DND-41 (cell line): ENCODE measurements around the gene DACT1.

Experiments used
- CTCF ChIP-seq: IDR thresholded peaks from 2 replicates; pipeline ENCODE4 v1.5.1; 2012; ENCODE audit warnings: borderline replicate concordance, low read length, moderate library complexity, mild to moderate bottlenecking; ENCODE audit not compliant: poor library complexity, severe bottlenecking; ENCODE audit errors: extremely low read depth
- EZH2 ChIP-seq: IDR thresholded peaks from 3 replicates; pipeline ENCODE4 v1.6.1; 2012; ENCODE audit warnings: borderline replicate concordance, low read depth, mild to moderate bottlenecking, moderate library complexity, low read length, inconsistent platforms; ENCODE audit not compliant: severe bottlenecking

DNA sequence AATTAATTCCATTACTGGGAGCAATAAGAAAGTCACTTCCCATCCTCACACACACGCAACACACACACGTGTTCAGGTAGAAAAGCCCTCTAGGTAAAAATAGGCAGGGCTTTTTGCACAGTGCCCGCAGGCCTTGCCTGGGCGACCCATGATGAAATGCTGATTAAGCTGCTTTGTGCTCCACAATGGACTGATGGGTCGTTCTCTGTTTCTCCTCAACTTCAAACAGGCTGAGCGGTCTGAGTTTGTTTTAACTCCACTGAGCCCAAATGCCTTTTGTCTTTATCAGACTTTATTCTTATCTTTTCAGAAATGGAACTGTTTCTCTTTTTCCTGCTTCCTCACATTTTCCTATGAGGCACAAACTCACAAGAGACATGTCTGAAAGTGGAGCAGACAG is 9.4 kb upstream of the DACT1 start:
- TF ChIP-seq CTCF (no peak), EZH2 (no peak)
